Measurements from ENCODE around the gene SCAMP1. TPM values are rescaled to one million over a fixed set of nuclear protein-coding genes. Genes with fewer than 3 reads are reported as not detected.

The SCAMP1 gene
- total and polyA plus RNA-seq, 2 of the 8 experiments (the other 6 are each of a cell fraction or from before 2014, with no cell fraction given): 18.6 to 55.9 TPM

GRCh38 chr5:78355561-78355960 is 4.9 kb upstream of the SCAMP1 start:
- 91% methylated on average over 2 of the region's 2 CpGs; no CpG with 5 or more reads in 1 of the 2 experiments for WGBS, 2 experiments (ENCODE audit: extremely low coverage in 1 of 2, insufficient coverage in 1 of 2, insufficient read length in 1 of 2, insufficient replicate concordance in 2 of 2, low coverage in 1 of 2, low lambda C conversion rate in 2 of 2, missing lambda C conversion rate in 1 of 2)
- no peak overlapping the region for H4K8ac ChIP-seq (ENCODE audit: extremely low read depth, insufficient read depth, low read length)
- no peak overlapping the region for H2AFZ ChIP-seq (ENCODE audit: low read length)
- H4K91ac ChIP-seq (replicated peaks; ENCODE audit: insufficient read length, low read length): no peak overlapping the region
- H3K36me3 ChIP-seq (ENCODE audit: control insufficient read depth in 2 of 4, insufficient read depth in 4 of 4, low read length in 3 of 4): peaks cover 0 to 6% (median 0%) of the 10 kb centered on the region in 4 experiments; a peak in 1 of 8 replicates
- no peaks in the 10 kb centered on the region for H3K27me3 ChIP-seq (replicated peaks in 1 of 4; ENCODE audit: control insufficient read depth in 3 of 4, extremely low read depth in 1 of 4, insufficient read depth in 3 of 4, low read length in 3 of 4)
- no peak overlapping the region for H2BK20ac ChIP-seq (ENCODE audit: low read length)
- H2BK12ac ChIP-seq (ENCODE audit: low read depth, low read length): no peak overlapping the region
- no peak overlapping the region for H3K23ac ChIP-seq (ENCODE audit: insufficient read length)
- H3K14ac ChIP-seq (ENCODE audit: insufficient read length): no peak overlapping the region
- no peaks in the 10 kb centered on the region for H3K79me1 ChIP-seq (ENCODE audit: low read depth, low read length)
- ChIA-PET POLR2A (ENCODE audit: partially characterized antibody) (no interaction called here), CTCF (ENCODE audit: partially characterized antibody) (interaction anchor here (1.7 kb wide), 1 partner anchor 12 kb away, joined by 3 read pairs; no protein-coding TSS in a partner anchor)
- H3K4ac ChIP-seq (replicated peaks; ENCODE audit: insufficient read length, low read depth, low read length): no peak overlapping the region
- H4K20me1 ChIP-seq (replicated peaks in 1 of 2; ENCODE audit: control insufficient read depth in 1 of 2, insufficient read depth in 2 of 2, low read length in 2 of 2): no peaks in the 10 kb centered on the region
- TF ChIP-seq GABPA (IDR thresholded peaks at IDR 0.05; ENCODE audit: borderline replicate concordance, insufficient read depth, low read length): no peak
- no peak for TF ChIP-seq PHF8 (conservative IDR thresholded peaks at IDR 0.05; ENCODE audit: low read depth, low read length)
- no peak for TF ChIP-seq NANOG (IDR thresholded peaks at IDR 0.05; ENCODE audit: insufficient read depth, low read depth, low read length, poor library complexity, severe bottlenecking)
- H3K18ac ChIP-seq (ENCODE audit: extremely low read depth, low read length): no peak overlapping the region
- no peaks in the 10 kb centered on the region for H3K79me2 ChIP-seq (ENCODE audit: control insufficient read depth in 1 of 2, insufficient read depth in 2 of 2, low read length in 2 of 2)
- H2BK15ac ChIP-seq (ENCODE audit: low read length): no peak overlapping the region
- no peaks in the 10 kb centered on the region; the same call in 1 of the 2 replicates for H3K23me2 ChIP-seq (ENCODE audit: low read depth, low read length)
- H4K5ac ChIP-seq (ENCODE audit: insufficient read length, low read depth, low read length): no peak overlapping the region
- no peak overlapping the region for H2AK5ac ChIP-seq (ENCODE audit: low read depth, low read length)
- H2BK5ac ChIP-seq (ENCODE audit: low read depth, low read length): no peak overlapping the region
- H3K9ac ChIP-seq (replicated peaks in 1 of 4; ENCODE audit: extremely low read depth in 1 of 4, low read depth in 3 of 4, low read length in 3 of 4): no peak overlapping the region
- no peak overlapping the region for H3K56ac ChIP-seq (replicated peaks; ENCODE audit: insufficient read length, low read depth, low read length)
- no peaks in the 10 kb centered on the region for H3K9me3 ChIP-seq (ENCODE audit: insufficient read depth in 2 of 2, low read depth in 1 of 2, low read length in 1 of 2)
- no peak for FAIRE-seq
- DNase-seq (ENCODE audit: low read depth in 1 of 2, low spot score in 2 of 2): no peak
- no peak overlapping the region for H2BK120ac ChIP-seq (replicated peaks; ENCODE audit: low read depth, low read length)
- H3K4me3 ChIP-seq (ENCODE audit: extremely low read depth in 1 of 4, insufficient read depth in 2 of 4, low read depth in 3 of 4, low read length in 4 of 4): no peak overlapping the region
- peaks cover 0 to 3% (median 1%) of the 10 kb centered on the region in 4 experiments; a peak in 3 of 7 replicates for H3K4me1 ChIP-seq (replicated peaks in 1 of 4; ENCODE audit: control insufficient read depth in 3 of 4, insufficient read depth in 4 of 4, low read length in 3 of 4)
- no peak overlapping the region for H3K27ac ChIP-seq (ENCODE audit: low read depth, low read length)
- no peak overlapping the region for H3K4me2 ChIP-seq (ENCODE audit: insufficient read depth in 1 of 2, low read depth in 2 of 2, low read length in 2 of 2)
